Lung (tissue), 12 donors: ENCODE results near the gene AHSA1. TPM values are rescaled to one million over a fixed set of nuclear protein-coding genes. Genes with fewer than 3 reads are reported as not detected.

Experiments used
- ATAC-seq: fragments of 200-7000 bp; cut with Tn5 transposase; one replicate; pipeline ENCODE4 v1.9.1; 2020; ENCODE audit warnings: moderate number of reproducible peaks; ENCODE audit not compliant: insufficient read depth, low FRiP score
- DNase-seq, 3 donors: peaks; one replicate each; pipeline ENCODE4 v3.0.0-alpha.2; 2013 to 2017
- H3K27ac ChIP-seq, 2 donors: one replicate each; pipeline ENCODE4 v1.5.1; 2013; ENCODE audit warnings: mild to moderate bottlenecking in 2 of 2, moderate library complexity in 2 of 2, control low read depth in 1 of 2, inconsistent platforms in 1 of 2, low read depth in 1 of 2, low read length in 1 of 2
- H3K27me3 ChIP-seq, 3 donors: one replicate each; pipeline ENCODE4 v1.5.1; 2013; ENCODE audit warnings: low read length in 2 of 3; ENCODE audit not compliant: control insufficient read depth in 3 of 3, insufficient read depth in 3 of 3
- H3K36me3 ChIP-seq, 4 donors: one replicate each; pipeline ENCODE4 v1.5.1; 2013; ENCODE audit warnings: low read length in 4 of 4, mild to moderate bottlenecking in 1 of 4, moderate library complexity in 1 of 4; ENCODE audit not compliant: control insufficient read depth in 4 of 4, insufficient read depth in 4 of 4
- H3K4me1 ChIP-seq, 5 donors: one replicate each; pipeline ENCODE4 v1.5.1; 2013; ENCODE audit warnings: low read length in 5 of 5, mild to moderate bottlenecking in 2 of 5, moderate library complexity in 1 of 5; ENCODE audit not compliant: control insufficient read depth in 5 of 5, insufficient read depth in 5 of 5
- H3K4me3 ChIP-seq: one replicate; pipeline ENCODE4 v1.5.1; 2013; ENCODE audit warnings: mild to moderate bottlenecking, control low read depth, moderate library complexity
- H3K9ac ChIP-seq, 2 donors: one replicate each; pipeline ENCODE4 v1.5.1; 2013; ENCODE audit warnings: low read length in 2 of 2, control low read depth in 1 of 2; ENCODE audit not compliant: insufficient read depth in 1 of 2
- H3K9me3 ChIP-seq, 4 donors: one replicate each; pipeline ENCODE4 v1.5.1; 2013; ENCODE audit warnings: low read length in 3 of 4, mild to moderate bottlenecking in 1 of 4, moderate library complexity in 1 of 4; ENCODE audit not compliant: control insufficient read depth in 4 of 4, insufficient read depth in 3 of 4
- CTCF ChIP-seq: IDR thresholded peaks from 2 replicates; pipeline ENCODE4 v1.5.1; 2012; ENCODE audit warnings: mild to moderate bottlenecking; ENCODE audit errors: control extremely low read depth, extremely low read depth
- WGBS, 2 donors: extraction: QIAGEN DNeasy Blood & Tissue Kit; methylation state at CpG; one replicate each; pipeline ENCODE4 v1.1.7; 2013; 5-methylcytosine and 5-hydroxymethylcytosine counted together
- polyA plus RNA-seq, 2 donors: library from polyadenylated mRNA; stranded (reverse); fragments of 200-250 nt; gene quantifications; one replicate each; pipeline ENCODE4 v1.2.1, GENCODE V29; 2013
- total RNA-seq, 2 donors: library from RNA; depleted of rRNA in 1 of 2; stranded (reverse); fragments of >200 nt in 1 of 2; gene quantifications; one replicate each; pipeline ENCODE4 v1.2.1, GENCODE V29; 2014 to 2021
- donor health status: control.
- donor health status: control.
- donor health status: Bipolar disorder and iron deficiency.
- donor health status: healthy.
- donor health status: DM: yes; HTN: yes; CAD: no.

Gene AHSA1
- total and polyA plus RNA-seq, 4 donors = 84.5 to 119 (median 94.4) TPM

- Histone ChIP-seq H3K4me3 (peak overlapping the region; percentile 99), H3K36me3 (peaks cover 14 to 28% (median 24%) of the 10 kb centered on the region in 4 donors), H3K9me3 (no peaks in the 10 kb centered on the region), H3K9ac (peak overlapping the region; percentile 81 to 83), H3K4me1 (peaks cover 0 to 22% (median 7%) of the 10 kb centered on the region in 5 donors), H3K27ac (peak overlapping the region; percentile 91 to 97), H3K27me3 (no peaks in the 10 kb centered on the region)
- ATAC-seq = no peak
- TF ChIP-seq CTCF = no peak
- DNase-seq = peak in 2 of 3 donors; percentile 22 to 32
- WGBS, 2 donors = 0 to 1% methylated on average over 28 to 29 of the region's 29 CpGs
Observed at GRCh38 chr14:77458249-77458950, 507 bp downstream of the AHSA1 start.

GRCh38 chr14:77459072-77459723, 1.3 kb downstream of the AHSA1 start:
- no peak overlapping the region for H3K27ac ChIP-seq
- peak; percentile 47 to 67 (median 67) for DNase-seq

GRCh38 chr14:77467801-77468200, 9.9 kb downstream of the AHSA1 start:
- peaks cover 0 to 3% (median 0%) of the 10 kb centered on the region in 4 donors for H3K9me3 ChIP-seq
- WGBS, 2 donors = 90 to 94% methylated on average over 5 of the region's 5 CpGs

More at GRCh38 chr14:77459072-77459723, 1.3 kb downstream of the AHSA1 start:
- H3K27me3 ChIP-seq = no peaks in the 10 kb centered on the region
- H3K4me3 ChIP-seq = peak overlapping the region; percentile 42
- 41 to 45% methylated on average over 13 of the region's 13 CpGs for WGBS, 2 donors
- peak overlapping the region; percentile 81 to 83 for H3K9ac ChIP-seq
- peaks cover 0 to 22% (median 7%) of the 10 kb centered on the region in 5 donors for H3K4me1 ChIP-seq
- H3K9me3 ChIP-seq = no peaks in the 10 kb centered on the region
- ATAC-seq = no peak
- peaks cover 18 to 36% (median 29%) of the 10 kb centered on the region in 4 donors for H3K36me3 ChIP-seq
- peak; percentile 26 for TF ChIP-seq CTCF

More at GRCh38 chr14:77467801-77468200, 9.9 kb downstream of the AHSA1 start:
- no peak overlapping the region for H3K4me3 ChIP-seq
- H3K4me1 ChIP-seq = no peaks in the 10 kb centered on the region
- no peak for DNase-seq
- no peak for ATAC-seq
- no peak overlapping the region for H3K27ac ChIP-seq
- H3K27me3 ChIP-seq = no peaks in the 10 kb centered on the region
- peaks cover 27 to 53% (median 34%) of the 10 kb centered on the region in 4 donors for H3K36me3 ChIP-seq
- no peak for TF ChIP-seq CTCF
- no peak overlapping the region for H3K9ac ChIP-seq
